Transverse colon (tissue), 4 donors: ENCODE data around the gene AGTR1. TPM values are rescaled to one million over a fixed set of nuclear protein-coding genes. Genes with fewer than 3 reads are reported as not detected.
"Not testable (repeated sequence)": the region's sequence is repeated elsewhere in the genome, so short reads cannot be mapped to it uniquely, and the experiment has no call there.

Source experiments
- DNase-seq: peaks from one replicate; pipeline ENCODE4 v3.0.0-alpha.2; 2019
- H3K27ac ChIP-seq, 4 donors: fragments of 200-600 bp; sonication (generic); 2 replicates each; pipeline ENCODE4 v1.5.1; 2016 to 2018; ENCODE audit warnings: inconsistent platforms in 4 of 4
- H3K27me3 ChIP-seq: fragments of 200-600 bp; sonication (generic); 2 replicates; pipeline ENCODE4 v1.5.1; 2017; ENCODE audit warnings: inconsistent platforms
- H3K36me3 ChIP-seq, 4 donors: fragments of 200-600 bp; sonication (generic); 2 replicates each; pipeline ENCODE4 v1.5.1; 2017 to 2019; ENCODE audit warnings: inconsistent platforms in 4 of 4
- H3K4me1 ChIP-seq, 4 donors: fragments of 200-600 bp; sonication (generic); 2 replicates each; pipeline ENCODE4 v1.5.1; 2017 to 2020; ENCODE audit warnings: inconsistent platforms in 4 of 4
- H3K4me3 ChIP-seq, 4 donors: fragments of 200-600 bp; sonication (generic); 1 replicate in 1 of 4; 2 replicates in 3 of 4; pipeline versions ENCODE4 v1.5.1 to v1.6.1; 2017 to 2019; ENCODE audit warnings: inconsistent platforms in 4 of 4
- H3K9me3 ChIP-seq, 2 donors: fragments of 200-600 bp; sonication (generic); 2 replicates each; pipeline ENCODE4 v1.5.1; 2017 to 2019; ENCODE audit warnings: inconsistent platforms in 2 of 2
- EP300 ChIP-seq: sonication (generic); formaldehyde crosslinking; IDR thresholded peaks from one replicate; pipeline ENCODE4 v1.6.1; 2017; ENCODE audit warnings: antibody characterized with exemption, low read depth
- POLR2A ChIP-seq: fragments of 450-650 bp; IDR thresholded peaks from one replicate; pipeline ENCODE4 v1.6.1; 2016; ENCODE audit warnings: antibody characterized with exemption, mild to moderate bottlenecking, moderate library complexity
- POLR2AphosphoS5 ChIP-seq, 3 donors: sonication (generic); formaldehyde crosslinking; IDR thresholded peaks; one replicate each; pipeline ENCODE4 v1.6.1; 2016; ENCODE audit warnings: antibody characterized with exemption in 3 of 3
- WGBS, 2 donors: methylation state at CpG; one replicate each; pipeline ENCODE4 v1.1.5; 2018; ENCODE audit warnings: low coverage in 1 of 2; 5-methylcytosine and 5-hydroxymethylcytosine counted together
- in situ Hi-C, 4 donors: fragments of 200-750 bp; cut with MboI; loops; one replicate each; pipeline versions ENCODE4 v1.15.0 to v1.15.1; 2017; ENCODE audit warnings: low sequenced_read_pairs in 3 of 4, low pct_ligation_motif_present in 1 of 4, low pct_unique_long_range_greater_than_20kb in 1 of 4
- intact Hi-C: fragments of 100-400 bp; cut with DNase I; formaldehyde crosslinking; loops from one replicate; pipeline ENCODE4 v1.15.1; 2023; ENCODE audit warnings: low total_unique reads
- total RNA-seq, 4 donors: library from RNA; depleted of rRNA; stranded (reverse); fragments of >200 nt; gene quantifications; one replicate each; pipeline ENCODE4 v1.1.0, GENCODE V29; 2016
- TF ChIP-seq, protein P1 (sequence below), 5 experiments: fragments of 200-600 bp in 3 of 5; fragments of 450-650 bp in 2 of 5; sonication (generic) in 3 of 5; IDR thresholded peaks; 1 replicate in 2 of 5; 2 replicates in 3 of 5; pipeline ENCODE4 v1.5.1; 2016 to 2017; ENCODE audit warnings: antibody characterized with exemption in 5 of 5, inconsistent platforms in 3 of 5, mild to moderate bottlenecking in 2 of 5, moderate library complexity in 1 of 5

AGTR1 gene
- total RNA-seq, 4 donors from 2014 or later = 1.8 to 10.2 (median 8.2) TPM

DNA sequence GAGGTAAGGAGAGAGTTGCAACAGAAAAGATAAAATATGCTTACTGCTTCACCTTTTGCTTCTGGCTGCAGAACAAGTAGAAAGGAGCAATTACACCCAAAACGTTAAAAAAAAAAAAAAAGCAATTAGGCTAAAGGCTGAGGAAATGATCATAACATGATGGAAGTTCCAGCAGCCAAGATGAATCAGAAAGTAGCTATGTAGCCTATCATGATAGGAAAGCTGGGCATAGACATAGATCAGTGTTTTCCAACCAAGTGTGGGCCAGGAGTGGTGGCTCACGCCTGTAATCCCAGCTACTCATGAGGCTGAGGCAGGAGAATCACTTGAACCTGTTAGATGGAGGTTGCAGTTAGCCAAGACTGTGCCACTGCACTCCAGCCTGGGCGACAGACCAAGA lies 52.6 kb downstream of the AGTR1 start:
- no peak for TF ChIP-seq POLR2A
- TF ChIP-seq EP300 = no peak
- TF ChIP-seq, protein P1, sequence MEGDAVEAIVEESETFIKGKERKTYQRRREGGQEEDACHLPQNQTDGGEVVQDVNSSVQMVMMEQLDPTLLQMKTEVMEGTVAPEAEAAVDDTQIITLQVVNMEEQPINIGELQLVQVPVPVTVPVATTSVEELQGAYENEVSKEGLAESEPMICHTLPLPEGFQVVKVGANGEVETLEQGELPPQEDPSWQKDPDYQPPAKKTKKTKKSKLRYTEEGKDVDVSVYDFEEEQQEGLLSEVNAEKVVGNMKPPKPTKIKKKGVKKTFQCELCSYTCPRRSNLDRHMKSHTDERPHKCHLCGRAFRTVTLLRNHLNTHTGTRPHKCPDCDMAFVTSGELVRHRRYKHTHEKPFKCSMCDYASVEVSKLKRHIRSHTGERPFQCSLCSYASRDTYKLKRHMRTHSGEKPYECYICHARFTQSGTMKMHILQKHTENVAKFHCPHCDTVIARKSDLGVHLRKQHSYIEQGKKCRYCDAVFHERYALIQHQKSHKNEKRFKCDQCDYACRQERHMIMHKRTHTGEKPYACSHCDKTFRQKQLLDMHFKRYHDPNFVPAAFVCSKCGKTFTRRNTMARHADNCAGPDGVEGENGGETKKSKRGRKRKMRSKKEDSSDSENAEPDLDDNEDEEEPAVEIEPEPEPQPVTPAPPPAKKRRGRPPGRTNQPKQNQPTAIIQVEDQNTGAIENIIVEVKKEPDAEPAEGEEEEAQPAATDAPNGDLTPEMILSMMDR (IDR thresholded peaks at IDR 0.05) = no peak
- no peak for TF ChIP-seq POLR2AphosphoS5 (IDR thresholded peaks at IDR 0.05)
- Histone ChIP-seq H3K27me3 (no peaks in the 10 kb centered on the region), H3K9me3 (no peaks in the 10 kb centered on the region), H3K4me3 (no peak overlapping the region), H3K36me3 (no peaks in the 10 kb centered on the region), H3K27ac (no peak overlapping the region), H3K4me1 (no peaks in the 10 kb centered on the region)
- no peak for DNase-seq
- in situ Hi-C loops (no loop called here), intact Hi-C loops (no loop called here)
- 56 to 63% methylated on average over 2 to 3 of the region's 3 CpGs for WGBS, 2 donors

DNA sequence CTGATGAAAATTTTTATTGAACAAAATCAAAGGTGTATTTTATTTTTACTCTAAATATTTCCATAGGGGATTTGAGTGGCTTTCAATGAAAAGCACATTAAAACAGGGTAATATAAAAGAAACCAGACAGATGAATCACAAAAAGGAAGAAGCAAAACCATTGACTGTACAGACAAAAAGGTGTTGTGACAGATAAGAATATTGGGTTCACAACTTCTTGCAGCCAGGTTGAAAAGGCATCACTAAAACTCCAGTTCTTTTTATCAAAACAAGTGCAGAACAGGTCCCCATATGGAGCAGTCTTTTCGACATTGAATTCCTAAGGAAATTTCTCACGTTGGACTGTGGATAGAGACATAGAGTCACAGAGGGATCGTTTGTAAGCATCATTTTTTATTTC lies 53.8 kb downstream of the AGTR1 start:
- H3K36me3 ChIP-seq = no peaks in the 10 kb centered on the region
- no peak for DNase-seq
- in situ Hi-C loops = no loop called here
- WGBS, 2 donors = 82 to 84% methylated on average over 2 to 3 of the region's 3 CpGs
- H3K27ac ChIP-seq = no peak overlapping the region
- H3K4me1 ChIP-seq = no peaks in the 10 kb centered on the region
- no peak overlapping the region for H3K4me3 ChIP-seq
- no peaks in the 10 kb centered on the region for H3K9me3 ChIP-seq
- TF ChIP-seq EP300 (no peak), POLR2A (no peak), POLR2AphosphoS5 (IDR thresholded peaks at IDR 0.05) (no peak)
- TF ChIP-seq, protein P1 (IDR thresholded peaks at IDR 0.05) = no peak
- intact Hi-C loops = no loop called here
- H3K27me3 ChIP-seq = no peaks in the 10 kb centered on the region

DNA sequence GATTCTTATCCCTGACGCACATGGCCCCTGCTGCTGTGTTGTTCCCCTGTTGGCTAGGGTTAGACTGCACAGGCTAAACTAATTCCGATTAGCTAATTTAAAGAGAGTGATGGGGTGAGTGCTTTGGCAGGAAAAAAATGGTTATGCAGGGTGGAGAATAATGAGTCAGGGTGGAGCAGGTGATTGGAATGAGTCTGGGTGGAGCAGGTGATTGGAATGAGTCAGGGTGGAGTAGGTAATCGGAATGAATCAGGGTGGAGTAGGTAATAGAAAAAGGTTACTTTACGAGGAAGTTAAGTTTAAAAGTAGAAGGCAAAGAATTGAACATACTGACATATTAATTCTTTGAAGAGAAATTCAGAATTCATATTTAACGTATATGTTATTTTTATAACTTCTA lies 55.7 kb downstream of the AGTR1 start:
- WGBS, 2 donors = 60 to 72% methylated on average over 5 of the region's 5 CpGs
- H3K36me3 ChIP-seq, H3K27ac ChIP-seq, H3K4me3 ChIP-seq, intact Hi-C loops, H3K27me3 ChIP-seq, DNase-seq, in situ Hi-C loops, H3K4me1 ChIP-seq, H3K9me3 ChIP-seq: not testable (repeated sequence)

DNA sequence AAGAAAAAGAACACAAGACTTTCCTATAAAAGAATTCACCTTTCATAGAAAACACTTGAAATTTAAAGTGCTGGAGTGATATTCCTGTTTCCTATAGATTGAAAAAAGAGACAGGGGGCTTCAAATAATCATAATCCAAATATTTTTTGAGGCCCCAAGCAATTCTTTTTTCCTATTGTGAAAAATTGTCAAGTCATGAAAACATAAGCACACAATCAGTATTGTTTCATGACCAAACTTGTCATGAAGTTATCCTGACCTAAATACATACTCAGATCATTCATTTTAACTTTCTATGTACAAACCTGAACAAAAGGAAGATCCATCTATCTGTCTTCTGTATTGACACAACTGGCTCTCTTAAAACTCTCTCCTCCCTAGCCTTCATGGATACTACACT lies 57.9 kb downstream of the AGTR1 start:
- in situ Hi-C loops = no loop called here
- H3K4me1 ChIP-seq = no peaks in the 10 kb centered on the region

DNA sequence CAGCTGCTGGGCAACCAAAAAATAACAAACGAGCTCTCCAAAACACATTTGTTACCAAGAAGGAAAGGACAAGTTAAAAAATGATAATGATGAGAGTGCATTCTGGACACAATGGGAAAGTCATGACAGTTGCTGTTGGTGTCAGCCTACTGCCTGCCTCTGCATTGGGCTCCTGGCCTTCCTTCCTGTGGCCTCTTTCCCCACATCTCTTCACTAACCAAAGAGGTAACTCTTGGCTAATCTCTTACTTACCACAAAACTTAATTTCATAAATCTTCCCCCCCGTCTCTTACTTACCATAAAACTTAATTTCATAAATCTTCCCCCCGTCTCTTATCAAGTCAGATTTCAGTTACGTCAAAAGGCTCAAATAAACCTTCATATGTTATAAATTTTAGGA lies 58.6 kb downstream of the AGTR1 start:
- no peaks in the 10 kb centered on the region for H3K9me3 ChIP-seq
- TF ChIP-seq POLR2A (no peak), POLR2AphosphoS5 (IDR thresholded peaks at IDR 0.05) (no peak), EP300 (no peak)
- TF ChIP-seq, protein P1 (IDR thresholded peaks at IDR 0.05) = no peak
- WGBS, 2 donors = 78 to 84% methylated on average over 4 of the region's 4 CpGs
- no peaks in the 10 kb centered on the region for H3K4me1 ChIP-seq
- H3K27ac ChIP-seq = no peak overlapping the region
- H3K36me3 ChIP-seq = no peaks in the 10 kb centered on the region
- DNase-seq = no peak
- intact Hi-C loops = no loop called here
- no peak overlapping the region for H3K4me3 ChIP-seq
- H3K27me3 ChIP-seq = no peaks in the 10 kb centered on the region
- in situ Hi-C loops = no loop called here

More for the DNA sequence above, 57.9 kb downstream of the AGTR1 start:
- Histone ChIP-seq H3K9me3 (no peaks in the 10 kb centered on the region), H3K27me3 (no peaks in the 10 kb centered on the region), H3K4me3 (no peak overlapping the region), H3K27ac (no peak overlapping the region), H3K36me3 (no peaks in the 10 kb centered on the region)
- no peak for DNase-seq
- no peak for TF ChIP-seq EP300
- TF ChIP-seq POLR2AphosphoS5 (IDR thresholded peaks at IDR 0.05) = no peak
- TF ChIP-seq, protein P1 (IDR thresholded peaks at IDR 0.05) = no peak
- TF ChIP-seq POLR2A = no peak
- intact Hi-C loops = no loop called here
